TTC549 (cell line): ENCODE measurements around the gene TMEM52B.
"Not testable (repeated sequence)": the region's sequence is repeated elsewhere in the genome, so short reads cannot be mapped to it uniquely, and the experiment has no call there.

Source experiments
- FAIRE-seq: peaks from 2 replicates; lab custom pipeline; 2012; peaks lifted over from hg19 to GRCh38; lab: Jason Lieb, UNC

The TMEM52B gene

GRCh38 chr12:10211940-10212738 is 33.3 kb downstream of the TMEM52B start:
- FAIRE-seq = peak; percentile 19

GRCh38 chr12:10212739-10213131 is 33.9 kb downstream of the TMEM52B start, which contains the start of gene GABARAPL1:
Gene GABARAPL1, plus strand, starts transcription at chr12:10212877. Its CDS starts 253 bp downstream, at chr12:10213130.
- no peak for FAIRE-seq

GRCh38 chr12:10213168-10214135 is 34.6 kb downstream of the TMEM52B start:
- FAIRE-seq = no peak

GRCh38 chr12:10214136-10214894 is 35.5 kb downstream of the TMEM52B start:
- FAIRE-seq = no peak

GRCh38 chr12:10214895-10215267 is 36.0 kb downstream of the TMEM52B start:
- FAIRE-seq = no peak

- no peak for FAIRE-seq
Measured at GRCh38 chr12:10215436-10215835, 36.6 kb downstream of the TMEM52B start.

- FAIRE-seq = not testable (repeated sequence)
Measured at GRCh38 chr12:10215946-10216345, 37.1 kb downstream of the TMEM52B start.

- no peak for FAIRE-seq
Measured at GRCh38 chr12:10218021-10218420, 39.2 kb downstream of the TMEM52B start.

- no peak for FAIRE-seq
Measured at GRCh38 chr12:10220398-10221077, 41.7 kb downstream of the TMEM52B start.

GRCh38 chr12:10221846-10222245 is 43.0 kb downstream of the TMEM52B start:
- no peak for FAIRE-seq

- no peak for FAIRE-seq
Measured at GRCh38 chr12:10223208-10223607, 44.4 kb downstream of the TMEM52B start.

- FAIRE-seq = not testable (repeated sequence)
Measured at GRCh38 chr12:10225426-10225825, 46.6 kb downstream of the TMEM52B start.

- FAIRE-seq = no peak
Measured at GRCh38 chr12:10226086-10226485, 47.3 kb downstream of the TMEM52B start.

GRCh38 chr12:10226731-10227130 is 47.9 kb downstream of the TMEM52B start:
- FAIRE-seq = no peak

- no peak for FAIRE-seq
Measured at GRCh38 chr12:10227648-10228047, 48.8 kb downstream of the TMEM52B start.

GRCh38 chr12:10234562-10234961 is 55.7 kb downstream of the TMEM52B start:
- no peak for FAIRE-seq

- peak; percentile 69 for FAIRE-seq
Measured at GRCh38 chr12:10235761-10236631, 57.2 kb downstream of the TMEM52B start.

GRCh38 chr12:10236720-10237119 is 57.9 kb downstream of the TMEM52B start:
- no peak for FAIRE-seq

GRCh38 chr12:10238526-10238925 is 59.7 kb downstream of the TMEM52B start:
- FAIRE-seq = no peak

GRCh38 chr12:10241290-10241689 is 62.5 kb downstream of the TMEM52B start:
- no peak for FAIRE-seq
